Muscle layer of colon (tissue), 2 donors: ENCODE measurements around the gene IFI16.

Experiments
- H3K27ac ChIP-seq: one replicate; pipeline ENCODE4 v1.7.0; 2013; ENCODE audit warnings: low read depth, mild to moderate bottlenecking, low read length, moderate library complexity
- H3K27me3 ChIP-seq, 2 donors: one replicate each; pipeline ENCODE4 v1.7.0; 2013; ENCODE audit warnings: low read length in 2 of 2, mild to moderate bottlenecking in 2 of 2; ENCODE audit not compliant: insufficient read depth in 2 of 2, control insufficient read depth in 1 of 2
- H3K36me3 ChIP-seq: one replicate; pipeline ENCODE4 v1.7.0; 2013; ENCODE audit warnings: mild to moderate bottlenecking, low read length; ENCODE audit not compliant: insufficient read depth
- H3K4me1 ChIP-seq: one replicate; pipeline ENCODE4 v1.7.0; 2013; ENCODE audit warnings: mild to moderate bottlenecking, low read length; ENCODE audit not compliant: insufficient read depth
- H3K4me3 ChIP-seq, 2 donors: one replicate each; pipeline ENCODE4 v1.7.0; 2013; ENCODE audit warnings: low read length in 2 of 2, low read depth in 1 of 2, mild to moderate bottlenecking in 1 of 2, moderate library complexity in 1 of 2
- H3K9ac ChIP-seq: one replicate; pipeline ENCODE4 v1.7.0; 2013; ENCODE audit warnings: low read length
- H3K9me3 ChIP-seq: one replicate; pipeline ENCODE4 v1.7.0; 2013; ENCODE audit warnings: mild to moderate bottlenecking, low read length
- donor health status: abdominal sarcoma.
- donor health status: Adenocarcinoma of cecum.

The IFI16 gene

GRCh38 chr1:159066108-159066507 lies 56.4 kb downstream of the IFI16 start:
- Histone ChIP-seq H3K4me1 (no peaks in the 10 kb centered on the region), H3K27ac (no peak overlapping the region), H3K9me3 (no peaks in the 10 kb centered on the region), H3K36me3 (no peaks in the 10 kb centered on the region), H3K4me3 (no peak overlapping the region), H3K27me3 (no peaks in the 10 kb centered on the region), H3K9ac (no peak overlapping the region)

DNA sequence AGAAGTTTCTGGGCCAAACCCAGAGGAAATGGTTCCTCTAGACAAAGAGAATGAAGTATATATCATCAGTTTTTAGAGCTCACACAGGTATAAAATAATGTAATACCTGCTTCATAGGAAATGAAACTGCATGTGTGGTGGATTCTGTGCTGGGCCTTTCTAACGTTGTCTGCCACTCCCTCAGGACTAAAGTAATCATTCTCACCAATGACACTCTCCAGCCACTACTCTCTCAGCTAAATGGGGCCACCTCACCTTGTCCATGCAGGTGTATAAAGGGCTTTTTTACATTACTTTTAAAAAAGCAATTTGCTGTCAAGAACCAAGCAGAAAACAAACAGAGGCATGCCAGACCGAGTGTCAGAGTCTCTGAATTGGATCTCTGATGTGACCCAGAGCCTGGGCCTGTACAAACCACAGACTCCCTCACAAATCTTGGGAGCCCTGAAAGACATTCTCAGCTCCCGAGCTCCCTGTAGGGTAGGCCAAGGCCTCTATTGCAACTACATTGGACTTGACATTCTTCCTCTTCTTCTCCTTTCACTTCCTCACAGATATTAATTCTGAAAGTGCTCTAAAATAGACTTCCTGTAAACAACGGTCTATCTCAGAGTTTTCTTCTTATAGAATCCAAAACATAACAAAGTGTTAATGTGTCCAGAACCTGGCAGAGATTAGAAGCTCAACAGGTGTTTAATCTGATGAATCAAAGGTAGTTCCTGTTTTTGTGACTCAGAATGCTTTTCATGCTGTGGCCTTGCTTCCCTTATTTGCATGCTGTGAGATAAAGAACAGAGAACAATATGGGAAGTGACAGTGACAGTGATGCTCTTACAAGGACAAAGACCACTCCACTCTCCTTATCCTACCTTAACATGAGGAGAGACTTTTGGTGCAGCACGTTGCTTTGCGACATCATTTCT lies 58.3 kb downstream of the IFI16 start:
- no peaks in the 10 kb centered on the region for H3K4me1 ChIP-seq
- no peaks in the 10 kb centered on the region for H3K36me3 ChIP-seq
- H3K9me3 ChIP-seq: no peaks in the 10 kb centered on the region
- no peak overlapping the region for H3K4me3 ChIP-seq
- no peak overlapping the region for H3K27ac ChIP-seq
- H3K27me3 ChIP-seq: no peaks in the 10 kb centered on the region
- H3K9ac ChIP-seq: no peak overlapping the region

DNA sequence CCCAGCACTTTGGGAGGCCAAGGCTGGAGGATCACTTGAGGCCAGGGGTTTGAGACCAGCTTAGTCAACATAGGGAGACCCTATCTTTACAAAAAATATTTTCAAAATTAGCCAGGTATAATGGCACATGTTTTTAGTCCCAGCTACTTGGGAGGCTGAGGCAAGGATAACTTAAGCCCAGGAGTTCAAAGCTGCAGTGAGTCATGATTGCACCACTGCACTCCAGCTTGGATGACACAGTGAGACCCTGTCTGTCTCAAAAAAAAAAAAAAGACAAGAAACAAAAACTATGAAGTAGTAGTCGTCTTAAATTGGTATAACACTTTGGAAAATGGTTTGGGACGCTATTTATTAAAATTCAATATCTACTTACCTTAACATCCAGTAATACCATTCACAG lies 59.2 kb downstream of the IFI16 start:
- no peaks in the 10 kb centered on the region for H3K27me3 ChIP-seq
- no peak overlapping the region for H3K27ac ChIP-seq
- no peaks in the 10 kb centered on the region for H3K36me3 ChIP-seq
- H3K4me1 ChIP-seq: no peaks in the 10 kb centered on the region
- no peak overlapping the region for H3K9ac ChIP-seq
- no peaks in the 10 kb centered on the region for H3K9me3 ChIP-seq
- no peak overlapping the region for H3K4me3 ChIP-seq

DNA sequence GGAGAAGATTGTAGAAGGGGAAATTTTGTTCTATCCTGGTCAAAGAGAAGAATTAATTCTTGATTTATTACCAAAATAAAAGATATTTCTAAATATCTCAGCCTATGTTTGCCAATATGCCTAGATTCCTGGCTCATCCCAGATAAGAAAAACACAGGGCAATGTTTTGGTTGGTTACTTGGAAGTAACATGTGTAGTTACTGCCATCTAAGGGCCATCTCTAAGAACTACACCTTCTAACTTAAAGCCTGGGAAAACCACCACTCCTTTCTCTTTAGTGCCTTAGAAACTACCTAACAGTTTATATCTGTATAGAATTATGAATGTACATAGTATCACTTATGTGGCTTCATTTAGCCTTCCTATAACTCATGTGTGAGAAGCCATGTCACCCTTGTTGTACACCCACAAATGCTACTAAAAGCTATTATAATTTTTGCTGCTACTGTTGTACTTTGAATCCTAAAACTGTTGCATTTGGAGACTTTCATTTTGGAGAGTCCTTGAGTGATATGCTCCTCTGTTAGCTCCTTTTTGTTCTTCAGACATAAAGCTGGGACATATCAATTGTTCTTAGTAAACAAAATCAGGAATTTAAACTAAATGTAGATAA lies 62.4 kb downstream of the IFI16 start:
- H3K27me3 ChIP-seq: no peaks in the 10 kb centered on the region
- H3K27ac ChIP-seq: no peak overlapping the region
- no peak overlapping the region for H3K4me3 ChIP-seq
- H3K36me3 ChIP-seq: no peaks in the 10 kb centered on the region
- H3K4me1 ChIP-seq: no peaks in the 10 kb centered on the region
- H3K9me3 ChIP-seq: no peaks in the 10 kb centered on the region
- no peak overlapping the region for H3K9ac ChIP-seq

GRCh38 chr1:159076438-159077119 lies 66.9 kb downstream of the IFI16 start, which contains the start of gene AIM2:
Gene AIM2, minus strand, starts transcription at chr1:159076766. Its CDS starts 3,267 bp downstream, at chr1:159073499.
- H3K4me1 ChIP-seq: no peaks in the 10 kb centered on the region
- H3K27me3 ChIP-seq: no peaks in the 10 kb centered on the region
- no peaks in the 10 kb centered on the region for H3K9me3 ChIP-seq
- H3K9ac ChIP-seq: no peak within 1 kb of the TSS
- H3K4me3 ChIP-seq: no peak within 1 kb of the TSS
- no peaks in the 10 kb centered on the region for H3K36me3 ChIP-seq
- no peak within 1 kb of the TSS for H3K27ac ChIP-seq

DNA sequence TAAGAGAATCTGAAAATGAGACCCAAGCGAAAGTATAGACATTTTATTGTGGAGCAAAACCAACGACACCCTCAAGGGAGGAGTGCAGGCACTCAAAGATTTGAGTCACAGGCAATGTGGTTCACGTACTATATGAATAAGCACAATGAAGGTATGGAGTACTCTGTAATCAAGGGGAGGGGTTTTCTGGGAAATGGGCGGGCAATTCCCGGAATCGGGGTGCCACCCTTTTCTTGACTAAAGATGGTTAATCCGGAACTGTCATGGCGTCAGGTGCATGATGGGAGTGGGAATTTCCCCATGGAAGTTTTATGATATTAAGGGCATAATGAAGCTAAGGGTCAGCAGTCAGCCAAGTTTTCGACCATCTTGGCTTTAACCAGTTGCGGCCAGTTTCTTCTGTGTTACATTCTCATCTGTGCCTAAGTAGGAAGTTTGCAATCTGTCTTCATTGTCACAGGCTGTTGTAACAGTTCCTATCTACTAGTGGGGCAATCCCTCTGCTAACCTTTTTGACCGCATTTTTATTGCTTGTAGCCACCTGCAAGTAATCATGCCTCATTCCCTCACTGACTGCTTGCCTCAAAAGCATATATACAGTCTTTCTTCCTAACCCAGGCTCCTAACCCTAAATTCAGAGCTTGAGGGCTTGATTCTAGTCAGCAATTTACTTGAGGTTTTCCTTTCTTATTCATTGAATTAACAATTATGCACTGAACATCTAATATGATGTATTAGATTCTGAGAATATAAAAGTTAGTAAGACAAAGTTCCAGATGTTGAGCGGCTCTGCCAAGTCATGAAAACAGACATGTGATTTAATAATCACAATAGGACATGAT lies 67.6 kb downstream of the IFI16 start:
- no peaks in the 10 kb centered on the region for H3K27me3 ChIP-seq
- no peaks in the 10 kb centered on the region for H3K4me1 ChIP-seq
- H3K4me3 ChIP-seq: no peak overlapping the region
- H3K36me3 ChIP-seq: no peaks in the 10 kb centered on the region
- no peaks in the 10 kb centered on the region for H3K9me3 ChIP-seq
- H3K9ac ChIP-seq: no peak overlapping the region
- H3K27ac ChIP-seq: no peak overlapping the region

DNA sequence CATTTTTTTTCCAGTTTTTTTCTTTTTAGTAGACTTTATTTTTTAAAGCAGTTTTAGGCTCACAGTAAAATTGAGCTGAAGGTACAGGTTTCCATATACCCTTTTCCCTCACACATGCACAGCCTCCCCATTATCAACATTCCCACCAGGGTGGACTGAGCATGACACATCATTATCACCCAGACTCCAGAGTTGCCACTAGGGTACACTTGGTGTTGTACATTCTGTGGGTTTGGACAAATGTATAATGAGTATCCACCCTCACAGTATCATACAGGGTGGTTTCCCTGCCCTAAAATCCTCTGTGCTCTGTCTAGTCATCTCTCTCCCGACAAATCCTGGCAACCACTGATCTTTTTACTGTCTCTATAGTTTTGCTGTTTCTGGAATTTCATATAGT lies 69.8 kb downstream of the IFI16 start:
- no peaks in the 10 kb centered on the region for H3K9me3 ChIP-seq
- no peaks in the 10 kb centered on the region for H3K27me3 ChIP-seq
- H3K4me1 ChIP-seq: no peaks in the 10 kb centered on the region
- H3K36me3 ChIP-seq: no peaks in the 10 kb centered on the region
- no peak overlapping the region for H3K9ac ChIP-seq
- H3K4me3 ChIP-seq: no peak overlapping the region
- H3K27ac ChIP-seq: no peak overlapping the region

DNA sequence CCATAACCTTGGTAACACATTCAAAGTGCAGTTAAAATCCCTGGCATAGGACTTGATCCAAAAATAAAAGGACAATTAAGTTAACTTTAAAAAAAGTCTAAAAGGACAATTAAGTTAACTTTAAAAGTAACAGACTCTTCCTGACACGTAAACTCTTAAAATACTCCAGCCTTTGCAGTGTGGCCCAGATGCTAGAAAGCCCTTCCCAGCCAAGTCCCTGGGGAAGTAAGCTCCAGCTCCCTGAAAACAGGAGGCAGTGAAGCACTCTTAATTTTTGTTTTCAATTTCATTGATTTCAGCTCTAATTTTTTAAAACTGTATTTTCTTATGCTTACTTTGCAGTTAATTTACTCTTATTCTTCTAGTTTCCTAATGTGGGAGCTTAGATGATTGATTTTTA lies 71.9 kb downstream of the IFI16 start:
- Histone ChIP-seq H3K4me3 (no peak overlapping the region), H3K4me1 (no peaks in the 10 kb centered on the region), H3K9me3 (no peaks in the 10 kb centered on the region), H3K9ac (no peak overlapping the region), H3K36me3 (no peaks in the 10 kb centered on the region), H3K27me3 (no peaks in the 10 kb centered on the region), H3K27ac (no peak overlapping the region)

DNA sequence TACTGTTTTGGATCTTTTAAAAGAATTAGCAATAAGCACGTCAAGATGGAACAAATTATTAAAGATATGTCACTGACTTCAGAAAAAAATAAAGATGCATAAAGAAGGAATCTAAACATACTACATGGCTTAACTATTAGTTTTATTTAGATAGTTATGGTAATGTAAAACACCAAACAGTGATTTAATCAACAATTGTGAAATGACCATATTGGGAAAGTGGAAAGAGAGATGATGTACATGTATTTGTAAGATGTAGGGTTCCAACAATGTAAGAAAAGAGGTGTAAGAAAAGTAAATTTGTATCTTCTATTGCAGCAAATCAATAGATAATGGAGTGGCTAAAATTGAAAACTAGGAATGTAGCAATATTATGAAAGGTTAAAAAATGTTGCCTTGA lies 73.3 kb downstream of the IFI16 start:
- no peaks in the 10 kb centered on the region for H3K4me1 ChIP-seq
- no peak overlapping the region for H3K4me3 ChIP-seq
- H3K36me3 ChIP-seq: no peaks in the 10 kb centered on the region
- H3K9me3 ChIP-seq: no peaks in the 10 kb centered on the region
- H3K27me3 ChIP-seq: no peaks in the 10 kb centered on the region
- no peak overlapping the region for H3K27ac ChIP-seq
- no peak overlapping the region for H3K9ac ChIP-seq

DNA sequence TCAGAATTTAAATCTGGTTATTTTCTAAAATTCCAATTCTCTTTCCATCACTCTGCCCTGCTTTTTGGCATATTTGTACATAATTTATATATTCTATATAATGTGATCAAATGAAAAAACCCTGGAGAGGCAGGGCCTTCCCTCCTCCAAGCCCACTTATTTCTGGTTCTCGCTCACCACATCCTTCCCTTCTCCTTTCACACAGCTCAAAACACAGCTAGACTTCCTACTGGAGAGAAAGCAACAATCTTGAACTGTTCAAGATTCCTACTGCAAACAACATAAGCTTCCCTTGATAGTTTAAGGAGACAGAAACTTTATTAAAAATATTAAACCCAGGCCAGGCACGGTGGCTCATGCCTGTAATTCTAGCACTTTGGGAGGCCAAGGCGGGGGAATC lies 74.4 kb downstream of the IFI16 start:
- no peaks in the 10 kb centered on the region for H3K4me1 ChIP-seq
- no peaks in the 10 kb centered on the region for H3K9me3 ChIP-seq
- H3K4me3 ChIP-seq: no peak overlapping the region
- H3K27ac ChIP-seq: no peak overlapping the region
- no peaks in the 10 kb centered on the region for H3K27me3 ChIP-seq
- no peak overlapping the region for H3K9ac ChIP-seq
- H3K36me3 ChIP-seq: no peaks in the 10 kb centered on the region

DNA sequence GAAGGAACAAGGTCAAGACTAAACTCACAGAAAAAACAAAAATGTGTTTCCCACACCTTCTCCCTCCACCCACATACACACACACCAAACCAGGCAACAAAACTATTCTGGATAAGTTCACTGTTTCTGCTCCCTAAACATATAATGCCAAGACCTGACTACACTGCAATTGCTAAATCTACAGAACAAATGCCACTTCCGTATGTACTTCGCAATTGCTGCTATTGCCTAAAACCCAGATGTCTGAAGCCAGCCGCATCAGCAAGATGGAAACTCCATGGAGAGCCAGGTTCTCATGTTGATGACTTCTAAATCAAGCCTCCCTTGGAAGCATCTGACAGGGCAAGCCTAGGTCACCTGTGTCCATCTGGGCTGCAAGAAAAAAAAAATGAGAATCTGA lies 75.2 kb downstream of the IFI16 start:
- no peak overlapping the region for H3K4me3 ChIP-seq
- H3K9me3 ChIP-seq: no peaks in the 10 kb centered on the region
- no peaks in the 10 kb centered on the region for H3K36me3 ChIP-seq
- H3K27ac ChIP-seq: no peak overlapping the region
- H3K27me3 ChIP-seq: no peaks in the 10 kb centered on the region
- no peaks in the 10 kb centered on the region for H3K4me1 ChIP-seq
- H3K9ac ChIP-seq: no peak overlapping the region
